HG03439 (cell line): Measurements from ENCODE around the gene CDKAL1.
"Not testable (repeated sequence)": the region's sequence is repeated elsewhere in the genome, so short reads cannot be mapped to it uniquely, and the experiment has no call there.

Experiments
- ATAC-seq: cut with Tn5 transposase; IDR thresholded peaks from one replicate; pipeline ENCODE4 v1.9.1; 2021; ENCODE audit warnings: mild to moderate bottlenecking, moderate library complexity; ENCODE audit not compliant: unreplicated experiment

Gene CDKAL1

DNA sequence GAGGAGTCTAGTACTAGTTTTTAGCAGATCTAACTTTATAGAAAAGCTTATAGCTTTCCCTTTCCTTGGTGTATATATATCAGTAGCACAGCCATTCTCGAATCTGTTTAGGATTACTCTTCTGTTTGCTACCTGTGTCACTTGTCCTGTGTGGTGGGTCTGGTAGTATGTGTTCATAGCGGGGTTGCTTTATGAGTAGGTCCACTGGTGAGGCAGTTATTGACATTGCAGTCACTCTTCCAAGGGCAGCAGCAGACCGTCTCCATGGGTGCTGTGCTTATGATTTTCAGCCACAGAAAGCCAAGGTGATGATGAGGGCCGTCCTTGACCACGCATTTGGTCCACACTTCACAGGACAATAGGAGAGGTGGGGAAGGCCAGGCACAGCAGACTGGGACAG is 171.5 kb downstream of the CDKAL1 start:
- ATAC-seq: no peak

DNA sequence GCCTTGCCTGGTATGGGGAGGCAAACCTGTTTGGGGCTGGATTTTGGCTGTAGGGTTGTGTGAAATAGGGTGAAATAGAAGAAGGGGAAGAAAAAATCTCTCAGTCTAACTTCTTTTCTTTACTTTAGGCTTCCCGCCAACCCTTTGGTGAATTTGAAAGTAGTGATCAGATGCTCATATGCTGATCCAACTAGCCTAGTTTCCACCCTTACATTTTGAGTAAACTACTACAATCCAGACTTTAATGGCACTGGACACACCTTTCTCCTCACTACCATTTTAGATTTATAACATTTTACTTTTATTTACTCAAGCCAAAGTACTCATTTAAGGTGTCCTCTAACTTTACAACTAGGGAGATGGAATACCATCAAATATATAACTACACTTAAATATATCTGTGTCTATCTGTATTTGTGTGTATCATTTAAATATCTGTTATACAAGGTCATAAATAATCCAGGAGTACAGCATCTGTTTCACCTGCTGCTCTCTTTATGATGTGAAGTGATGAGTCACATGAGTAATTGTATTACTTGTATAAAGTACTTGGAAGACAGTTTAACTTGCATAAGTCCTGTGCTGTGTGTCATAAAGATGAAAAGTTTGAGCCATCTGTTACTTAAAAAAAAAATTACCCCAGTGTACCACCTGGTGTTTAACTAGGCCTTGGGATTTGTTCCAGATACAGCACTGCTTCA is 172.1 kb downstream of the CDKAL1 start:
- no peak for ATAC-seq

DNA sequence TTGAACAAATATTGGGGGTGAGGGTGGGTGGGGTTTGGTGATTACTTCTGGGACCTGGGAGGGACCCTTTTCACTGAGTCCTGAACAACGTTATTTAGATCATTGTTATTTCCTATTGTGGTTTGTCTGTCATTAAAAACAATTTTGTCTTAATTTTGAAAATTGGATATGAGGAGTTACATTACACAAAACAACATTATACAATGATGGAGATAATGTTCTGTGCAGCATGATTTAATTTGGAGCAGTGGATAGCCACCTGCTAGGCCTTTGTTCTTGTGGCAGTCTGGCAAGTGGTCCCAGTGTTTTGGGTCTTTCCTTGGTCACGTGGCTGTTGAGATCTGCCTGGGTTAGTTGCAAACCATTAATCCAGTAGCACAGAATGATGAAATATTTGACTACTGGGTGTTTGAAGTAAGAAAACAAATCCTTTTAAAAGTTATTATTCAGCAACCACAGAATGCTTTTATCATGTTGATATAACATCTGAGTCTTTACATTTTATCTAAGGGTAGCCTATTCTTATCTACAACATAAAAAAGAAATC is 172.8 kb downstream of the CDKAL1 start:
- no peak for ATAC-seq

DNA sequence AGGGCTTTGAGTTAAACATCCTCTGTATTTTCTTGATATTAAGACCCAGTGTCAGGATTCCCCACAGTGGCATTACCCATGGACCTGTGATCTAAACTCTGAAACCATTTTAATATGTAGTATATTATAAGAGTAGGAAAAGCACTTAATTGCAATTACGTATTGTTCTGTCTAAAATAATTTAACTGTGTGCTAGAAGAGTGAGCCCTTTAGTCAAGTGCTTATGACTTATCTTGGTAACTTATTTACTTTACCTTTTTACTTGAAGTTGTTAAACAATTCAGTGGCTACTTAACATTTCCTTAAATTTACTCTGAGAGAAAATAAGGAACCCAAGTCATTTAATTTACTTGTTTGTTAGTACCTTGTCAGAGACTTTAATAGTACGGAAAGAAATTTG is 173.6 kb downstream of the CDKAL1 start:
- no peak for ATAC-seq

DNA sequence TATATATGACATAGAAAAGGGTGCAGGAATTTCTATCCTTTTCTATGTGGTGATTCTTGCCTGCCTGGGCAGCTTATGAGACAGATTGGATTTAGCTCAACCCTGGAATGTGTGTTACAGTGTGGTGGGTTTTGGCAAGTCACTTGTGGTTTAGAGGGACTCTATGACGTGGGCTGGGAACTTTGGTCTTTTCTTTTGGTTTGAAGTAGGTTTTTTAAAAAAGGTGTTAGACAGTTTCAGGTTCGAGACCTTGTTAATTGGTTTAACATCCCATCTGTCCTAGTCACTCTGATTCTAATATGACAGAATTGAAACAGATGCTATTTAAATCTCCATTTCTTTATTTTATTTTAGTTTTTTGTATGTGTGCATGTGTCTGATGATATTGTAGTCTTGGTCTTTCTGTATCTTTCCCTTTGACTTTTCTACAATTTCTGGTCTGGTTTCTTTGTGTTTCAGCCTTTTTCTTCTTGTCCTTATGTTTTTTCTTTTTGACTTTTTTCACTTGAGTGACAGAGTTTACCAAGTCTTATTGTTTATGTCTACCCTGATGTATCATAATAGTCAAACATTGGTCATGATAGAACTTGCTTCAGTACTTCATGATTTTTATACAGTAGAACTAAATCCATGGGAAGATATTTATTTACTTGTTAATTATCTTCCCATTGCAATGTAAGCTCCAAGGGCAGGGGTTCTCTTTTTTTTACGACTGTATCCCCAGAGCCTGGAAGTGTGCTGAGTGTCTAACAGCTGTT is 174.3 kb downstream of the CDKAL1 start:
- peak; percentile 74 for ATAC-seq

DNA sequence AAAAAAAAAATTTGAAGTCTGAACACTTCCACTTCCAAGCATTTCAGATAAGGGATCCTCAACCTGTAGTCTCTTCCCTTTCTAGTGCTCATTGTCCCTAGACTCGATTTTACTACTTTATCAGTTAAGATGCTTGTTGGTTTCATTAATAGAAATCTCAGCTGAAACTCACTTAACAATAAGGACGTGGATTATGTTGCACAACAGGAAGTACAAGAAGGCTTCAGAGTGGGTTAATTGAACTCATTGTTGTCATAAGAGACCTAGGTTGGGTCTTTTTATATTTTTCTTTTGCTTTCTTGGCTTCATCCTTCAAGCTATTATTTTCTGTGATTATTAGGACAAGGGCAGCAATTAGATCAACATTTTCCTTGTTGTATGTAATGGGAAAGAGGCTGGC is 175.2 kb downstream of the CDKAL1 start:
- ATAC-seq: no peak

DNA sequence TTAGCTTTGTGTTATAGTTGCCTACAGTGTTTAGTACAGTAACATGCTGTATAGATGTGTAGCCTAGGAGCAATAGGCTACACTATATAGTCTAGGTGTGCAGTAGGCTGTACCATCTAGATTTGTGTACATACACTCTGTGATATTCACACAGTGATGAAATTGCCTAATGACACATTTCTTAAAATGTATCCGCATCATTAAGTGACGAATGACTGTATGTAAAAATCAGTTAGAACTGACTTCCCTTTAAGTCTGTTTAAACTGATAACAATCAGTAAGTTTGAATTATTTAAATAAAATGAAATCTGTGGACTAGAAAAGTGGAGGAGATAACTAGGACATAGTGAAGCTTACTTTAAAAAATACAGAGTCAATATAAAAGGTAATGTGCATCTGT is 176.1 kb downstream of the CDKAL1 start:
- ATAC-seq: no peak

DNA sequence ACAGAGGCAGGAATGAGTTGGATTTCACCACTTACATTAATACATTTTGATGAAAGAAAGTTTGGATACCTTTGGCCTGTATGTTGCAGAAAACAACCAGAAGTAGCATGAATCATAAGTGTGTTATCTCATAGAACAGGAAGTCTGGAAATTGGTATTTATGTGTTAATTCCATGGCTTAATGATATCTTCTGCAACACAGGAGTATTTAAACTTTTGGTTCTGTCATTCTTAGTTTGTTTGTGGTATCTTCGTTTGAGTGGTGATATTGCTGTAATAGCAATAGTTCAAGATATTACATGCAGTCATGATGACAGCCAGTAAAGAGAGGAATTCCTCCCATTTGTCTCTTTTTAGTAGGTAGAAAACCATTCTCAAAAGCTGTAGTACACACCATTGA is 177.3 kb downstream of the CDKAL1 start:
- no peak for ATAC-seq

DNA sequence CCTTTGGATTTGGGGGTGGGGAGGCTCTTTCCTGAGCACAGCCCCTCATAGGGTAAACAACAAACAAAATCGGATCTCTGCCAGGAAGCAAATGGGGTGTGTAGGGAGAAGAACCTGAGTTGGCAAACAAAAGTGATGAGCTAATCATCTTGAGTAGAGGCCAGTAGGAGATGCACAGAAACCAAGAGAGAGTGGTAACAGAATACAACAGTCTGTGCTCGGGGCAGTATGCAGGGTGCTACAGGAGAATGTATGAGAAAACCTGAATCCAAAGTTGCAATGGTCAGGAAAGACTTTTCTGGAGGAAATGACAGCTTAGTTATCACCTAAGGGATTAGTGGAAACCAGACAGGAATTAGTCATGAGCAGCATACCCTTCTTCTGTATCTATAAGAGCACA is 177.8 kb downstream of the CDKAL1 start:
- no peak for ATAC-seq

DNA sequence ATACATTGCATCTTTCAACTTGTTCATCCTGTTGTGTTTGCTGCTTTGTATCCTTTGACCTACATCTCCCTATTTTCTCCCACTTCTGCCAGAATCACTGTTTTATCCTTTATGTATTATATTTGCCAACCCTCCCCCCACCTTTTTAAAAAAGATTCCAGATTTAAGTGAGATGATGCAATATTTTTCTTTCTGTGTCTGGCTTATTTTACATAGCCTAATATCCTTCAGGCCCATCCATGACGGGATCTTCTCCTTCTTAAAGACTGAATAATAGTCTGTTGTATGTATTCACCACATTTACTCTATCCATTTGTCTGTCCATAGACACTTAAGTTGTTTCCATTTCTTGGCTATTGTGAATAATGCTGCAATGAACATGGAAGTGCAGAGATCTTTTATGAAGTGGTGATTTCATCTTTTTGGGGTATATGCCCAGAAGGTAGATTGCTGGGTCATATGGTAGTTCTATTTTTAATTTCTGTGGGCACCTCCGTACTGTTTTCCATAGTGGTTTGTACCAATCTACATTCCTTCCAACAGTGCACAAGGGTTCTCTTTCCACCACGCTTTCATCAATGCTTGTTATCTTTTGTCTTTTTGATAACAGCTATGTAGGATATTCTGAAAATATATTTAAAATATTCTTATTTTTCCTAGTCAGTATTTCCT is 181.0 kb downstream of the CDKAL1 start:
- no peak for ATAC-seq

DNA sequence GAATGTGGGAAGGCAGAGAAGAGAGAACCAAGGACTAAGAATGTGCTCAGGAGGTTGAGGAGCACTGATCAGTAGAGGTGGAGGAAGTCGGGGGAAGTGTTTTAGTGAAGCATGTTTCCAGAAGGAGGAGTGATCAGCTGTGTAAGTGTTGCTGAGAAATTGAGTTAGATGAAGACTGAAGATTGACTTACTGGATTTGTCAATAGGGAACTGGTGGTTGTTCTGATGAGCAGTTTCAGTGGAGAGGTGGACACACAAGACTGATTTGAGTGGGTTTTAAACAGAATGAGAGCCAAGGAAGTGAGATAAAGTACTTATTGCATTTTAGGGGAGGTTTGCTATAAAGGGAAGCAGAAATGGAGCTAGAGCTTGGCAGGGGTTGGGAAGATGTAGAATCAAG is 182.6 kb downstream of the CDKAL1 start:
- ATAC-seq: peak; percentile 66

DNA sequence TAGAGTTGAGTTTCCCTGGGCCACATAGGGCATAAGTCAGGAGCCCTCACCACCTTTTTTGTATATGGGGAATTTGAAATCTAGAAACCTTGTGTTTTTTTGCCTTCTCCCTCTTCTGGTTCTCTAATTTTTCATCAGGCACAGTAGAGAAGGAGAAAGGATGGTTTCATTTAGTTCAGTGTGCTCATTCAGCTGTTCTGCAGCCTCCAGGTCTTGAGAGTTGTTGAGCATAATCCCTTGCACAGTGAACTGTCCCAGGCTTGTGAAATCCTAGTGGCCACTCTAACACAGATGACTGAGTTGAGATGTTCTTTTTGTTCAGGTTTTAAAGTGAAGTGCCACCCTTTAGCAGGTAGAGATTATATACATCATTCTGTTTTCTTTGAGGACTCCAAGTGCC is 183.5 kb downstream of the CDKAL1 start:
- ATAC-seq: no peak

DNA sequence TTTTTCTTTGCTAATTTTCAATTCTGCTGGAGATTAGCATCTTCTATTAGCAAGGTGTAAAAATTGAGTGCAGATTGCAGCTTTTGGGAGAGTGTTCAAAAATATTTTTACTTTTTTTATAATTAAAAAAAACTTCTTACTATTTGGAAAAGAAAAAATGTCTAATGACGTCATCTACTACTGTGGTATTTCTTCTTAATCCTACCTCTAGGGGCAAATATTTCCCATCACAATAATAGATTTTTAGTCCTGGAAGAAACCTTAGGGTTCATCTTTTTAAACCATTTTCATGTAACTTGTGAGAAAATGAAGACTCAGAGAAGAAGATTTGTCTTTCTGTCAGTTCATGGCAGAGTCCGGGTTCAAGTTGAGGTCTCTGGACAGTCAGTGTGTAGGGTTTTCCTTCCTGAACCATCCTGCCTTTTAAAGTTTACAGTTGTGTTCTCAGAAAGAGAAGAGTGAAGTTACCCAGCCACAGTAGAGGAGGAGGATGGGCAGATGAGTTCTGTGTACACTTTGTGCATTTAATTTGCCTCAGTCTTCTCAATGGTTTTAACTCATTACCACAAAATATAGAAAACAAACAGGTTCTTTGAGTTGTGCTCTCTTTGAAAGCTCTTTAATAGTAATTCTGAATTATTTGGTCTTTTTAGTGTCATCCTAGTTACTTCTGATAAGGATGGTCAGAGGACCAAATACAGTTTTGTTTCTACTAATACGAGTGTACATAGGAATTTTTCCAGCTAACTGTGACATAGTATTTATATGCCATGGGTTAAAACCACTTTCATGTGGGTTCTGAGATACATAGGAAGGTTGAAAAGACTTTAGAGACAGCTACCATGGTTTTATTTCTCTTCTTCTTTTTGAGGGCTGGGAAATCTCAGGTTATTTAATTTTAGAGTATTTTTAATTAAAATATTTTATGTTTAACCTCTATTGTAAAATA is 184.7 kb downstream of the CDKAL1 start:
- no peak for ATAC-seq

DNA sequence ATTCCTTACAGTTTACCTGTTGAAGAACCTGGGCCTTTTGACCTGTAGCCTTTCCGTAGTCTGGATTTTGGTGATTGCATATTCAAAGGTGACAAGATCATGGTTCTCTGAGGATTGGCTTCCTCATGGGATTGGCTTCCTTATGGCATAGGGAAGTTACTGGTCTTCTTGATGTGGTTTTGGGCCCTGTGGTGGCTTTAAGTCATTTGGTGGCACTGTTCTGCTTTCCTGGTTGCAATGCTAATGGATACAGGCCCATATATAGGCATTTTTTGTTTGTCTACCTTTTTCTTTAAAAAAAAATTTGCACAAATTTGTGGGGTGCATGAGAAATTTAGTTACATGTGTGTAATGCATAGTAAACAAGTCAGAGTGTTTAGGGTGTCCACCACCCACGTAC is 185.7 kb downstream of the CDKAL1 start:
- no peak for ATAC-seq

DNA sequence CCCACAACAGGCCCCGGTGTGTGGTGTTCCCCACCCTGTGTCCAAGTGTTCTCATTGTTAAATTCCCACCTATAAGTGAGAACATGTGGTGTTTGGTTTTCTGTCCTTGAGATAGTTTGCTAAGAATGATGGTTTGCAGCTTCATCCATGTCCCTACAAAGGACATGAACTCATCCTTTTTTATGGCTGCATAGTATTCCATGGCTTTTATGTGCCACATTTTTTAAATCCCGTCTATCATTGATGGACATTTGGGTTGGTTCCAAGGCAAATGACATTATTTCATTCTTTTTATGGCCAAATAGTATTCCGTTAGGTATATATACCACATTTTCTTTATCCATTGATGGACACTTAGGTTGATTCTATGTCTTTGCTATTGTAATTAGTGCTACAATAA is 186.9 kb downstream of the CDKAL1 start:
- ATAC-seq: not testable (repeated sequence)

DNA sequence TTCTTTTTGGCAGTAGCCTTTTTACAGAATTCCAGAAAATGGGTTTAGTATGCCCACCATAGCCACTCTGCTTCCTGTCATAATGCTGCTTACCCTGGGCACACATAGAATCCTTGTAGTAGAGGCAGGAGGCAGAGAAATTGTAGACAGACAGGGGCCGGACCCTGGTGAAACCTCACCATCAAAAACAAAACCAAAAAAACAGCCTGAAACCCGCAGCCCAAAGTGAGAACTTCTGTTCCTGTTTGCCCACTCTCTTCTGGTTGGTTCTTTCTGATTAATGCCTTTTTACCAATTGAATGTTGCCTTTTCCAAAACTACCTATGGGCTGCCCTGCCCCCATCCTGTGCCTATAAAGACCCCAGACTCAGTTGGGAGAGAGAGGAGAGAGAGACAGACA is 188.2 kb downstream of the CDKAL1 start:
- ATAC-seq: peak; percentile 47

DNA sequence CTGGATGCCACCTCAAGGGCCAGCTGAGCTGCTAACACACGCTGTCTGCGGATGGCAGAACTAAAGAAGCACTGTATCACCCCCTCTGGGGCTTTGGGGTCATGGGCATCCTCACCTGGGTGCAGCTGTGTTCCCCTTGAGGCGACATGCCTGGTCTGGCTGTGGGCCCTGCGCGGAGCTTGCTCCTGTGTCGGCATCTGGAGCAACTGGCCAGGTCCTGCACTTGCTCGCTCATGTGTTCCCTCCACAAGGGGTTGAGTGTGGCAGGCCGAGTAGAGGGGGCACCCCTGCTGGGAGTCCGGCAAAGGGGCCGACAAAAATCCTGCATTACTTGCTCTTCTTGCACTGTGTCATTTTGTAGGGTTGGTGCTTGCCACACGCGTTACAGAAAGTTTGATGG is 189.0 kb downstream of the CDKAL1 start:
- ATAC-seq: no peak

DNA sequence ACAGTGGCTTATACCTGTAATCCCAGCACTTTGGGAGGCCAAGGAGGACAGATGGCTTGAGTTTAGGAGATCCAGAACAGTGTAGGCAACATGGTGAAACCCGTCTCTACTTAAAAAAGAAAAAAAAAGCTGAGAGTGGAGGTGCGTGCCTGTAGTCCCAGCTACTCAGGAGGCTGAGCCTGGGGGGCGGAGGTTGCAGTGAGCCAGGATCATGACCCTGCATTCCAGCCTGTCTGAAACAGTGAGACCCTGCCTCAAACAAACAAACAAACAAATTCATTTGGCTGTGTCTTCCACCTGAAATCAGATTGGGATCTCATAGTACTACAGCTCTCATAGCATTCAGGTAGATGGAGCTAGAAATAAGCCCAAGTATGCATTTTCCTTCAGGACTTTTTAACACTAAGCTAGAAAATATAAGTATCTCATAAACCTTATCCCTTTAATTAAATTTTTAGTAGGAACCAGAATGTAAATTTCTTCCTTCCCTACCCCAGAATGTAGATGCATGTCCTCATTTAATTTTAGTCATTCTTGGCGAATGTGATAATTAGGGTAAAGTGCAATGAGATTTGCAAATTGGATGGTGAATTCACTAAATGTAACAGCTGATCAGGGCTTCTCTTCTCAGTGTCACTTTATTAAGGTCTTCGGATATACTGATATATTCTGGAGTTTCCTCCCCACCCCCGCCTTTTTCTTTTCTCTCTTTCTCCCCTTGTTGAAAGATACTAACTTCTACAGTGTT is 190.4 kb downstream of the CDKAL1 start:
- no peak for ATAC-seq

DNA sequence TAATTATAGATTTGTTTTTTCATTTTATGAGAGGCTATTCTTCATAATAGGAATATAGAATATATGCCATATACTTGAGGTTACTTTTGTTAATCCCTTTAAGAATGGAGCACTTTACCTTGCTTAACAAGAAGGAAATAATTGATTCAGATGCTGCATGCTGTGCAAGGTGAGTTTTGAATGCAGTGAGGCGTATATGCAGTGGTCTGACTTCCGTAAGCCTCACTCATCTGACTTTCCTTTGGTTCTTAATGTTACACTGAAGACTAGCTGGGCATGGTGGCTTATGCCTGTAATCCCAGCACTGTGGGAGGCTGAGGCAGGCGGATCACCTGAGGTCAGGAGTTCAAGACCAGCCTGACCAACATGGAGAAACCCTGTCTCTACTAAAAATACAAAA is 191.0 kb downstream of the CDKAL1 start:
- not testable (repeated sequence) for ATAC-seq

DNA sequence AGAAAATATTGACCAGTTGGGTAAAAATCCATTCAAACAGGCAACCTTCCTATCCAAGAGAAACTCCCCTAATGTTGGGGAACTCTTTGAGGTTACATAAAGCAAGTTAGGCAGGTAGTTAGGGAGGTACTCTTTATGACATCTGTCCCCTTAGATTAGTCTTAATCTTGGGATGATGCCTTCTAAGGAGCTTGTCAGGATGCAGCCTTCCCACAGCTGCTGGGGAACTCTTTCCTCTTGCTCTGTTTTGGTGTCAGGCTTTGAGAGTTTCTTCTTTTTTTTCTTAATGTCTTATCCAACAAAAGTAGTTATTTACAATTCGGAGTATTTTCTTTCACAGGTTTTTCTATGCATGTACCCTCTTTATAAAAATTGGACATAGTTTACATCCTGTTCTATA is 194.8 kb downstream of the CDKAL1 start:
- ATAC-seq: no peak
